GM12878 (cell line): ENCODE data around the gene IGF2BP2.

ENCODE experiments used
- ATF3 ChIP-seq: IDR thresholded peaks from 2 replicates; pipeline ENCODE4 v1.6.1; 2011; ENCODE audit warnings: low read depth, mild to moderate bottlenecking, low read length, moderate library complexity, borderline replicate concordance; ENCODE audit errors: extremely low read depth
- CBFB ChIP-seq: IDR thresholded peaks from 2 replicates; pipeline ENCODE4 v1.6.1; 2016; ENCODE audit warnings: antibody characterized with exemption, low read depth
- CEBPB ChIP-seq, 2 experiments: fragments of 150-350 bp in 1 of 2; IDR thresholded peaks; 2 replicates each; pipeline ENCODE4 v1.6.1; 2012 to 2014; ENCODE audit warnings: low read depth in 2 of 2, low read length in 2 of 2, borderline replicate concordance in 1 of 2, inconsistent platforms in 1 of 2
- CREB1 ChIP-seq: IDR thresholded peaks from 2 replicates; pipeline ENCODE4 v1.6.1; 2012; ENCODE audit warnings: low read depth, mild to moderate bottlenecking, inconsistent platforms
- CTCF ChIP-seq, 3 experiments: IDR thresholded peaks in 2 of 3; conservative IDR thresholded peaks in 1 of 3; 2 replicates each; pipeline ENCODE4 v1.5.1; 2011; ENCODE audit warnings: low read depth in 3 of 3, low read length in 3 of 3, mild to moderate bottlenecking in 3 of 3, control low read depth in 2 of 3, moderate library complexity in 2 of 3, inconsistent platforms in 1 of 3, mixed read lengths in 1 of 3; ENCODE audit not compliant: control insufficient read depth in 2 of 3, insufficient read depth in 1 of 3; ENCODE audit errors: extremely low read depth in 1 of 3
- E2F4 ChIP-seq: IDR thresholded peaks from 2 replicates; pipeline ENCODE4 v1.6.1; 2012; ENCODE audit warnings: low read depth, low read length, improper control_type of control experiment
- ELK1 ChIP-seq: IDR thresholded peaks from 2 replicates; pipeline ENCODE4 v1.6.1; 2012; ENCODE audit warnings: low read depth, low read length, improper control_type of control experiment
- EP300 ChIP-seq, 2 experiments: fragments of 150-350 bp in 1 of 2; IDR thresholded peaks; 2 replicates each; pipeline ENCODE4 v1.6.1; 2011 to 2012; ENCODE audit warnings: low read depth in 2 of 2, low read length in 2 of 2, borderline replicate concordance in 1 of 2, improper control_type of control experiment in 1 of 2, inconsistent platforms in 1 of 2; ENCODE audit not compliant: control insufficient read depth in 1 of 2
- ETV6 ChIP-seq, 2 experiments: fragments of 450-650 bp in 1 of 2; IDR thresholded peaks in 1 of 2; conservative IDR thresholded peaks in 1 of 2; 2 replicates each; pipeline ENCODE4 v1.6.1; 2014; ENCODE audit warnings: antibody characterized with exemption in 1 of 2, borderline replicate concordance in 1 of 2, low read depth in 1 of 2, mild to moderate bottlenecking in 1 of 2, moderate library complexity in 1 of 2
- POLR2A ChIP-seq: IDR thresholded peaks from 2 replicates; pipeline ENCODE4 v1.6.1; 2011; ENCODE audit warnings: low read depth, mild to moderate bottlenecking, low read length
- SIN3A ChIP-seq: IDR thresholded peaks from 2 replicates; pipeline ENCODE4 v1.6.1; 2012; ENCODE audit warnings: low read depth, low read length, improper control_type of control experiment
- SKIL ChIP-seq: fragments of 450-650 bp; IDR thresholded peaks from 2 replicates; pipeline ENCODE4 v1.6.1; 2017; ENCODE audit warnings: mild to moderate bottlenecking, low read depth, inconsistent platforms; ENCODE audit not compliant: poor library complexity, severe bottlenecking

GRCh38 chr3:185653949-185654757 is 170.7 kb downstream of the IGF2BP2 start:
- TF ChIP-seq CTCF (IDR thresholded peaks at IDR 0.05 in 2 of 3, conservative IDR thresholded peaks at IDR 0.05 in 1 of 3; ENCODE audit: control insufficient read depth in 2 of 3, extremely low read depth in 1 of 3, insufficient read depth in 1 of 3, low read depth in 3 of 3, low read length in 3 of 3) = no peak
- TF ChIP-seq CREB1 = no peak
- no peak for TF ChIP-seq ATF3
- no peak for TF ChIP-seq POLR2A
- no peak for TF ChIP-seq CBFB
- TF ChIP-seq SKIL = no peak
- no peak for TF ChIP-seq SIN3A
- no peak for TF ChIP-seq ELK1
- no peak for TF ChIP-seq ETV6 (conservative IDR thresholded peaks at IDR 0.05 in 1 of 2, IDR thresholded peaks at IDR 0.05 in 1 of 2; ENCODE audit: borderline replicate concordance in 1 of 2, low read depth in 1 of 2)
- TF ChIP-seq CEBPB (IDR thresholded peaks at IDR 0.05; ENCODE audit: borderline replicate concordance in 1 of 2, low read depth in 2 of 2, low read length in 2 of 2) = no peak
- no peak for TF ChIP-seq E2F4
- TF ChIP-seq EP300 (IDR thresholded peaks at IDR 0.05; ENCODE audit: borderline replicate concordance in 1 of 2, control insufficient read depth in 1 of 2, low read depth in 2 of 2, low read length in 2 of 2) = no peak
